ENCODE results near the gene CYCS. TPM values are rescaled to one million over a fixed set of nuclear protein-coding genes. Genes with fewer than 3 reads are reported as not detected.
A peak's percentile ranks its signal among the peaks of the same experiment; 100 is the strongest.

CYCS gene
- total and polyA plus RNA-seq, 10 of the 15 experiments (the other 5 are each of a cell fraction or from before 2014, with no cell fraction given): 113 to 952 (median 356) TPM

DNA sequence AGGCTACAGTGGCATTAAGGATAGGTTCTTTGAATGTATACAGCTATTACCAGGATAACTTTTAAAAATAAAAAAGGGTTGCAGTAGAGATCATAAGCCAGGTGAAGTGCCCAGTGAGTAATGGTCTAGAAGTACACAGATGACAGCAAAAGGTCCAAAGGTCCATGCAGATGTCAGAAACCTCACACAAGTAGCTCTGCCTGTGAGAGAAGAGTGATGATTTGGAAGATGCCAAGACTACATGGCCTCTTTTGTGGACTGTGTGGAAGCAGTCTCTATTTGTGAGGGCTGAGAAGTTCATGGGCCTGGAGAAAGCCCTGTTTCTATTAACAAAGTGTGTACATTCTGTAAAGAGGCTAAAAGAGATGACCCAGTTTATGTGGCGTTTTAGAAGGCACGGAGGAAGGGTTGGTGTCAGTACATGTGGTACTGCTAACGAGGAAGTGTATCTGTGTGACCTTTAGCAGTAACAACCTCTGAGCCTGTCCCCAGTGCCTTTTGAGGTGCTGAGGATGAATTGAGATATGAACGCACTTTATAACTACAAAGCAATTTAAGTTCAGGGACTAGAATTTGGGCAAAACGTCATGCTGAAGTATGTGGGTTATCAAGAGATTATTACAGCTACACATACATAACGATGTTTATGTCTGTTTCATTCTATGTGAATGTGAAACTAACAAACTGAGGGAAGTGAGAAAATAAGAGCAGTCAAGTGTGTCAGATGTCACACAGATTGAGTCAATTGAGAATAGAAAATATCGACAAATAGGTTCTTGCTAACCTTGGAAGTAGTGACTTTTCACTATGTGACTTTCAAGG lies 7.6 kb downstream of the CYCS start (continued):
- TF ChIP-seq GATAD2B (conservative IDR thresholded peaks at IDR 0.05; ENCODE audit: low read depth): peak; percentile 45; the same call in 1 of the 2 replicates
- TF ChIP-seq SMAD1 (IDR thresholded peaks at IDR 0.05; ENCODE audit: low read depth, partially characterized antibody): no peak
- TF ChIP-seq SREBF1 (IDR thresholded peaks at IDR 0.05; ENCODE audit: low read length): no peak
- 0 out of 2 replicates have a peak, but pooled peaks have one; percentile 21 for TF ChIP-seq SMARCA5 (IDR thresholded peaks at IDR 0.05)
- TF ChIP-seq SIN3A (IDR thresholded peaks at IDR 0.05; ENCODE audit: low read depth, low read length): no peak
- no peak for TF ChIP-seq ZZZ3 (IDR thresholded peaks at IDR 0.05; ENCODE audit: control insufficient read depth, insufficient read length, low read depth)
- peak; percentile 26; the same call in 1 of the 2 replicates for TF ChIP-seq POLR2AphosphoS2 (IDR thresholded peaks at IDR 0.05; ENCODE audit: low read depth, low read length)
- TF ChIP-seq E4F1 (IDR thresholded peaks at IDR 0.05; ENCODE audit: borderline replicate concordance, partially characterized antibody): no peak
- peak; percentile 86 for TF ChIP-seq ZNF687 (IDR thresholded peaks at IDR 0.05)
- TF ChIP-seq NR2F1 (conservative IDR thresholded peaks at IDR 0.05): peak; percentile 81
- TF ChIP-seq, protein P1, sequence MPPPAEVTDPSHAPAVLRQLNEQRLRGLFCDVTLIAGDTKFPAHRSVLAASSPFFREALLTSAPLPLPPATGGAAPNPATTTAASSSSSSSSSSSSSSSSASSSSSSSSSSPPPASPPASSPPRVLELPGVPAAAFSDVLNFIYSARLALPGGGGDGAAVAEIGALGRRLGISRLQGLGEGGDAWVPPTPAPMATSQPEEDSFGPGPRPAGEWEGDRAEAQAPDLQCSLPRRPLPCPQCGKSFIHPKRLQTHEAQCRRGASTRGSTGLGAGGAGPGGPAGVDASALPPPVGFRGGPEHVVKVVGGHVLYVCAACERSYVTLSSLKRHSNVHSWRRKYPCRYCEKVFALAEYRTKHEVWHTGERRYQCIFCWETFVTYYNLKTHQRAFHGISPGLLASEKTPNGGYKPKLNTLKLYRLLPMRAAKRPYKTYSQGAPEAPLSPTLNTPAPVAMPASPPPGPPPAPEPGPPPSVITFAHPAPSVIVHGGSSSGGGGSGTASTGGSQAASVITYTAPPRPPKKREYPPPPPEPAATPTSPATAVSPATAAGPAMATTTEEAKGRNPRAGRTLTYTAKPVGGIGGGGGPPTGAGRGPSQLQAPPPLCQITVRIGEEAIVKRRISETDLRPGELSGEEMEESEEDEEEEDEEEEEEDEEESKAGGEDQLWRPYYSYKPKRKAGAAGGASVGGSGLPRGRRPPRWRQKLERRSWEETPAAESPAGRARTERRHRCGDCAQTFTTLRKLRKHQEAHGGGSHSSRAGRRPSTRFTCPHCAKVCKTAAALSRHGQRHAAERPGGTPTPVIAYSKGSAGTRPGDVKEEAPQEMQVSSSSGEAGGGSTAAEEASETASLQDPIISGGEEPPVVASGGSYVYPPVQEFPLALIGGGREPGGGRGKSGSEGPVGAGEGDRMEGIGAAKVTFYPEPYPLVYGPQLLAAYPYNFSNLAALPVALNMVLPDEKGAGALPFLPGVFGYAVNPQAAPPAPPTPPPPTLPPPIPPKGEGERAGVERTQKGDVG (CRISPR knock-in tag; IDR thresholded peaks at IDR 0.05): no peak
- peak; percentile 86 for TF ChIP-seq PKNOX1 (IDR thresholded peaks at IDR 0.05)
- TF ChIP-seq JUNB (IDR thresholded peaks at IDR 0.05): peak; percentile 65; the same call in 1 of the 2 replicates
- TF ChIP-seq, protein P2, sequence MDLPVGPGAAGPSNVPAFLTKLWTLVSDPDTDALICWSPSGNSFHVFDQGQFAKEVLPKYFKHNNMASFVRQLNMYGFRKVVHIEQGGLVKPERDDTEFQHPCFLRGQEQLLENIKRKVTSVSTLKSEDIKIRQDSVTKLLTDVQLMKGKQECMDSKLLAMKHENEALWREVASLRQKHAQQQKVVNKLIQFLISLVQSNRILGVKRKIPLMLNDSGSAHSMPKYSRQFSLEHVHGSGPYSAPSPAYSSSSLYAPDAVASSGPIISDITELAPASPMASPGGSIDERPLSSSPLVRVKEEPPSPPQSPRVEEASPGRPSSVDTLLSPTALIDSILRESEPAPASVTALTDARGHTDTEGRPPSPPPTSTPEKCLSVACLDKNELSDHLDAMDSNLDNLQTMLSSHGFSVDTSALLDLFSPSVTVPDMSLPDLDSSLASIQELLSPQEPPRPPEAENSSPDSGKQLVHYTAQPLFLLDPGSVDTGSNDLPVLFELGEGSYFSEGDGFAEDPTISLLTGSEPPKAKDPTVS (IDR thresholded peaks at IDR 0.05; ENCODE audit: low read depth, low read length): no peak
- 0 out of 4 replicates have a peak, but pooled peaks of 1 of the 2 experiments have one; percentile 2 for TF ChIP-seq BHLHE40 (IDR thresholded peaks at IDR 0.05; ENCODE audit: borderline replicate concordance in 1 of 2, low read depth in 2 of 2, low read length in 1 of 2)
